ENCODE data around the gene LAYN. TPM values are rescaled to one million over a fixed set of nuclear protein-coding genes. Genes with fewer than 3 reads are reported as not detected.

LAYN gene
- total and polyA plus RNA-seq, 9 of the 15 experiments (the other 6 are each of a cell fraction or from before 2014, with no cell fraction given) = not detected

- TF ChIP-seq HBP1 (CRISPR knock-in tag; IDR thresholded peaks at IDR 0.05) = no peak
- no peak for TF ChIP-seq DNMT1 (IDR thresholded peaks at IDR 0.05)
- TF ChIP-seq RFX1 (IDR thresholded peaks at IDR 0.05) = no peak
Measured at GRCh38 chr11:111523343-111523742, 17.2 kb upstream of the LAYN start (continued).

DNA sequence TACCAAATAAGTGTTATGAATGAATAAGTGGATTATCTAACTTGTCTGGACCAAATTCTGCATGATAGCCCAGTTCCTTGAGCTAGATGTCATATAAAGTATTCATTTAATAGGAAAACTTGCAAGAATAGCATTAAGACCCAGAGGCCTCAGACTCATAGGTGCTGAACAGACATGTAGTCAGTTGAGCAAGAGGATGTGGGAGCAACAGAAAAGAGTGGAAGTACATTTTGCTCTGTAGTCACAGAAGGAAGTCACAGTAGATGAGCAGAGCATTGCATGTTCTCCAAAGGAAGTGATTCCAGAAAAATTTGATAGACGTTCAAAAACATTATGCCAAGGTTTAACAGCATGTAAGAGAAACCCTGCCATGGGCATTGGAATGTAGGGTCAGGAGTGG, 16.5 kb upstream of the LAYN start:
- ChIA-PET CTCF (ENCODE audit: low intra/inter-chr PET ratio) (no interaction called here), POLR2A (no interaction called here)
- H3K27me3 ChIP-seq (ENCODE audit: control insufficient read depth in 2 of 2, insufficient read depth in 2 of 2, low read length in 2 of 2) = peaks cover 8 to 14% of the 10 kb centered on the region in 2 experiments
- no peak for ATAC-seq
- H3K4me1 ChIP-seq (replicated peaks in 1 of 2; ENCODE audit: control insufficient read depth in 2 of 2, insufficient read depth in 2 of 2, low read length in 2 of 2) = no peaks in the 10 kb centered on the region
- no peak for FAIRE-seq
- intact Hi-C loops (cut with micrococcal nuclease) (no loop called here), in situ Hi-C loops (cut with MboI) (no loop called here)
- DNase-seq (ENCODE audit: extremely low read depth in 1 of 4, low spot score in 3 of 4) = no peak
- no peaks in the 10 kb centered on the region for H3K9me3 ChIP-seq (replicated peaks; ENCODE audit: control insufficient read depth, insufficient read depth, low read depth, low read length)
- H2AFZ ChIP-seq (ENCODE audit: low read depth, low read length) = no peak overlapping the region
- no peak overlapping the region for H3K9ac ChIP-seq (ENCODE audit: insufficient read depth in 1 of 2, low read depth in 2 of 2, low read length in 2 of 2)
- WGBS (ENCODE audit: insufficient coverage, low coverage, missing lambda C conversion rate) = 0% methylated on average over 1 of the region's 1 CpG
- H3K9me1 ChIP-seq (ENCODE audit: control insufficient read depth, insufficient read depth, low read length) = no peaks in the 10 kb centered on the region
- H3K4me3 ChIP-seq = no peak overlapping the region
- H3K79me2 ChIP-seq (ENCODE audit: control insufficient read depth, insufficient read depth, low read length) = no peaks in the 10 kb centered on the region
- H3K27ac ChIP-seq (ENCODE audit: extremely low read depth, low read depth, low read length) = no peak overlapping the region
- no peak overlapping the region for H3K4me2 ChIP-seq (ENCODE audit: insufficient read depth, low read length)
- no TSS peak for BruUV-seq (replicated peaks)
- no peaks in the 10 kb centered on the region for H4K20me1 ChIP-seq (replicated peaks; ENCODE audit: control insufficient read depth, insufficient read depth, low read length)
- no peaks in the 10 kb centered on the region for H3K36me3 ChIP-seq (ENCODE audit: control insufficient read depth, insufficient read depth, low read length)
- TF ChIP-seq TGIF2 (CRISPR knock-in tag; IDR thresholded peaks at IDR 0.05) (no peak), KAT7 (CRISPR knock-in tag; IDR thresholded peaks at IDR 0.05; ENCODE audit: borderline replicate concordance) (no peak), PURB (CRISPR knock-in tag; IDR thresholded peaks at IDR 0.05; ENCODE audit: low read depth) (no peak), DMBX1 (CRISPR knock-in tag; IDR thresholded peaks at IDR 0.05; ENCODE audit: borderline replicate concordance) (no peak), DACH1 (IDR thresholded peaks at IDR 0.05; ENCODE audit: partially characterized antibody) (no peak), POU5F1 (IDR thresholded peaks at IDR 0.05; ENCODE audit: borderline replicate concordance, low read depth, low read length, partially characterized antibody) (no peak), ZNF280A (IDR thresholded peaks at IDR 0.05; ENCODE audit: low read depth, partially characterized antibody) (no peak)

All from K562 (cell line).